ENCODE data around the gene KLF13.

DNA sequence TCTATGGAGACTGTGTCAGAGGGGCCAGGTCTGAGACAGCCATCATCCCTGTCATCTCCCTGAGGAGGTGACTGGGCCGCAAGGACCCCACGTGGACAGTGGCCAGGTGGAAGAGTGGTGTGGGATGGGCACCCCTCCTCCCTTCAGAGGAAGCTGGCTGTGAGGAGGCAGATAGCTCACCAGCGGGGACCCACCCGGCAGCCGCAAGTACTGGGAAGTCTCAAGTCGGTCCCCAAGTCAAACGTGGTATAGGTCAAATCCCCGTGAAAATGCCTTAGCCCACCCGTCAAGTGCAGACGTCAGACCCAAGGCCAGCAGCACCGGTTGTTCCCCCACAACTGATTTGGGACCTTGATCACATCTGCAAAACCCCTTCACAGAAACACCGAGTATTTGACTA is 12.3 kb upstream of the KLF13 start:
- TF ChIP-seq, protein P1, sequence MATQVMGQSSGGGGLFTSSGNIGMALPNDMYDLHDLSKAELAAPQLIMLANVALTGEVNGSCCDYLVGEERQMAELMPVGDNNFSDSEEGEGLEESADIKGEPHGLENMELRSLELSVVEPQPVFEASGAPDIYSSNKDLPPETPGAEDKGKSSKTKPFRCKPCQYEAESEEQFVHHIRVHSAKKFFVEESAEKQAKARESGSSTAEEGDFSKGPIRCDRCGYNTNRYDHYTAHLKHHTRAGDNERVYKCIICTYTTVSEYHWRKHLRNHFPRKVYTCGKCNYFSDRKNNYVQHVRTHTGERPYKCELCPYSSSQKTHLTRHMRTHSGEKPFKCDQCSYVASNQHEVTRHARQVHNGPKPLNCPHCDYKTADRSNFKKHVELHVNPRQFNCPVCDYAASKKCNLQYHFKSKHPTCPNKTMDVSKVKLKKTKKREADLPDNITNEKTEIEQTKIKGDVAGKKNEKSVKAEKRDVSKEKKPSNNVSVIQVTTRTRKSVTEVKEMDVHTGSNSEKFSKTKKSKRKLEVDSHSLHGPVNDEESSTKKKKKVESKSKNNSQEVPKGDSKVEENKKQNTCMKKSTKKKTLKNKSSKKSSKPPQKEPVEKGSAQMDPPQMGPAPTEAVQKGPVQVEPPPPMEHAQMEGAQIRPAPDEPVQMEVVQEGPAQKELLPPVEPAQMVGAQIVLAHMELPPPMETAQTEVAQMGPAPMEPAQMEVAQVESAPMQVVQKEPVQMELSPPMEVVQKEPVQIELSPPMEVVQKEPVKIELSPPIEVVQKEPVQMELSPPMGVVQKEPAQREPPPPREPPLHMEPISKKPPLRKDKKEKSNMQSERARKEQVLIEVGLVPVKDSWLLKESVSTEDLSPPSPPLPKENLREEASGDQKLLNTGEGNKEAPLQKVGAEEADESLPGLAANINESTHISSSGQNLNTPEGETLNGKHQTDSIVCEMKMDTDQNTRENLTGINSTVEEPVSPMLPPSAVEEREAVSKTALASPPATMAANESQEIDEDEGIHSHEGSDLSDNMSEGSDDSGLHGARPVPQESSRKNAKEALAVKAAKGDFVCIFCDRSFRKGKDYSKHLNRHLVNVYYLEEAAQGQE (IDR thresholded peaks at IDR 0.05; ENCODE audit: insufficient replicate concordance, low read depth): no peak
- TF ChIP-seq, protein P2, sequence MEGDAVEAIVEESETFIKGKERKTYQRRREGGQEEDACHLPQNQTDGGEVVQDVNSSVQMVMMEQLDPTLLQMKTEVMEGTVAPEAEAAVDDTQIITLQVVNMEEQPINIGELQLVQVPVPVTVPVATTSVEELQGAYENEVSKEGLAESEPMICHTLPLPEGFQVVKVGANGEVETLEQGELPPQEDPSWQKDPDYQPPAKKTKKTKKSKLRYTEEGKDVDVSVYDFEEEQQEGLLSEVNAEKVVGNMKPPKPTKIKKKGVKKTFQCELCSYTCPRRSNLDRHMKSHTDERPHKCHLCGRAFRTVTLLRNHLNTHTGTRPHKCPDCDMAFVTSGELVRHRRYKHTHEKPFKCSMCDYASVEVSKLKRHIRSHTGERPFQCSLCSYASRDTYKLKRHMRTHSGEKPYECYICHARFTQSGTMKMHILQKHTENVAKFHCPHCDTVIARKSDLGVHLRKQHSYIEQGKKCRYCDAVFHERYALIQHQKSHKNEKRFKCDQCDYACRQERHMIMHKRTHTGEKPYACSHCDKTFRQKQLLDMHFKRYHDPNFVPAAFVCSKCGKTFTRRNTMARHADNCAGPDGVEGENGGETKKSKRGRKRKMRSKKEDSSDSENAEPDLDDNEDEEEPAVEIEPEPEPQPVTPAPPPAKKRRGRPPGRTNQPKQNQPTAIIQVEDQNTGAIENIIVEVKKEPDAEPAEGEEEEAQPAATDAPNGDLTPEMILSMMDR (IDR thresholded peaks at IDR 0.05; ENCODE audit: insufficient read depth, low read length): no peak

Data from HL-60 (cell line).